Gastrocnemius medialis (tissue), 4 donors: ENCODE data around the gene SIAH3. TPM values are rescaled to one million over a fixed set of nuclear protein-coding genes. Genes with fewer than 3 reads are reported as not detected.
A peak's percentile ranks its signal among the peaks of the same experiment; 100 is the strongest.

Source experiments
- ATAC-seq, 2 donors: fragments of 150-250 bp; one replicate each; pipeline ENCODE4 v1.9.1; 2016
- DNase-seq, 2 donors: peaks; one replicate each; pipeline ENCODE4 v3.0.0-alpha.2; 2019
- H3K27ac ChIP-seq, 4 donors: fragments of 200-600 bp; sonication (generic); 1 replicate in 1 of 4; 2 replicates in 3 of 4; pipeline ENCODE4 v1.5.1; 2016 to 2018; ENCODE audit warnings: mild to moderate bottlenecking in 2 of 4, moderate library complexity in 1 of 4
- H3K27me3 ChIP-seq, 3 donors: fragments of 200-600 bp; sonication (generic) in 2 of 3; 1 replicate in 1 of 3; 2 replicates in 2 of 3; pipeline versions ENCODE4 v1.5.1 to v1.6.0; 2016 to 2019; ENCODE audit warnings: mild to moderate bottlenecking in 1 of 3, moderate library complexity in 1 of 3
- H3K36me3 ChIP-seq, 2 donors: fragments of 200-600 bp; sonication (generic) in 1 of 2; one replicate each; pipeline ENCODE4 v1.5.1; 2017 to 2018
- H3K4me1 ChIP-seq, 2 donors: fragments of 200-600 bp; sonication (generic) in 1 of 2; one replicate each; pipeline ENCODE4 v1.5.1; 2016 to 2017; ENCODE audit warnings: mild to moderate bottlenecking in 2 of 2
- H3K4me3 ChIP-seq, 4 donors: fragments of 200-600 bp; sonication (generic) in 3 of 4; 1 replicate in 1 of 4; 2 replicates in 3 of 4; pipeline ENCODE4 v1.5.1; 2016 to 2019; ENCODE audit warnings: mild to moderate bottlenecking in 2 of 4
- H3K9me3 ChIP-seq, 3 donors: fragments of 200-600 bp; sonication (generic) in 2 of 3; 1 replicate in 1 of 3; 2 replicates in 2 of 3; pipeline ENCODE4 v1.5.1; 2016 to 2019
- CTCF ChIP-seq, 5 experiments: fragments of 450-650 bp in 3 of 5; fragments of 200-600 bp in 2 of 5; sonication (generic) in 2 of 5; IDR thresholded peaks in 4 of 5; conservative IDR thresholded peaks in 1 of 5; 1 replicate in 4 of 5; 2 replicates in 1 of 5; pipeline ENCODE4 v1.5.1; 2016 to 2019; ENCODE audit warnings: antibody characterized with exemption in 5 of 5, mild to moderate bottlenecking in 3 of 5, moderate library complexity in 3 of 5
- POLR2A ChIP-seq, 2 donors: fragments of 450-650 bp; IDR thresholded peaks; one replicate each; pipeline ENCODE4 v1.6.1; 2017; ENCODE audit warnings: antibody characterized with exemption in 2 of 2, mild to moderate bottlenecking in 2 of 2, moderate library complexity in 2 of 2
- in situ Hi-C, 4 donors: fragments of 200-750 bp; cut with MboI; loops; one replicate each; pipeline versions ENCODE4 v1.15.0 to v1.8.0; 2017; ENCODE audit warnings: low sequenced_read_pairs in 4 of 4
- intact Hi-C: fragments of 100-400 bp; cut with DNase I; formaldehyde crosslinking; loops from one replicate; pipeline ENCODE4 v1.15.1; 2023; ENCODE audit warnings: low total_unique reads
- total RNA-seq, 4 donors: library from RNA; depleted of rRNA; stranded (reverse); fragments of >200 nt; gene quantifications; one replicate each; pipeline versions ENCODE4 v1.1.0 to v1.2.3, GENCODE V29; 2016

SIAH3 gene
- total RNA-seq, 4 donors from 2014 or later = not detected

- intact Hi-C loops (no loop called here), in situ Hi-C loops (no loop called here)
- DNase-seq = no peak
- no peak for ATAC-seq
- peaks cover 5 to 6% of the 10 kb centered on the region in 2 donors for H3K4me1 ChIP-seq
- TF ChIP-seq CTCF (IDR thresholded peaks at IDR 0.05 in 4 of 5, conservative IDR thresholded peaks at IDR 0.05 in 1 of 5) (no peak), POLR2A (IDR thresholded peaks at IDR 0.05) (no peak)
- no peak overlapping the region for H3K4me3 ChIP-seq
- no peaks in the 10 kb centered on the region for H3K36me3 ChIP-seq
- H3K9me3 ChIP-seq = no peaks in the 10 kb centered on the region
- no peak overlapping the region for H3K27ac ChIP-seq
- no peaks in the 10 kb centered on the region for H3K27me3 ChIP-seq
Observed at GRCh38 chr13:45837111-45837510, 14.4 kb downstream of the SIAH3 start.

- in situ Hi-C loops (no loop called here), intact Hi-C loops (loop anchor here (2.0 kb wide), 1 partner anchor 44 kb away; no protein-coding TSS in a partner anchor)
- no peak for DNase-seq
- peaks cover 5 to 6% of the 10 kb centered on the region in 2 donors for H3K4me1 ChIP-seq
- H3K27ac ChIP-seq = peak overlapping the region in 3 of 4 donors; percentile 24 to 61 (median 43)
- no peak for ATAC-seq
- no peaks in the 10 kb centered on the region for H3K36me3 ChIP-seq
- H3K27me3 ChIP-seq = no peaks in the 10 kb centered on the region
- H3K9me3 ChIP-seq = no peaks in the 10 kb centered on the region
- TF ChIP-seq CTCF (IDR thresholded peaks at IDR 0.05 in 4 of 5, conservative IDR thresholded peaks at IDR 0.05 in 1 of 5) = no peak
- no peak for TF ChIP-seq POLR2A (IDR thresholded peaks at IDR 0.05)
- H3K4me3 ChIP-seq = no peak overlapping the region
Observed at GRCh38 chr13:45834411-45834994, 17.1 kb downstream of the SIAH3 start.

GRCh38 chr13:45833663-45834375, 17.7 kb downstream of the SIAH3 start:
- peak overlapping the region; percentile 24 to 64 (median 52) for H3K27ac ChIP-seq
- peak; percentile 98 to 99 for ATAC-seq
- in situ Hi-C loops = no loop called here

DNA sequence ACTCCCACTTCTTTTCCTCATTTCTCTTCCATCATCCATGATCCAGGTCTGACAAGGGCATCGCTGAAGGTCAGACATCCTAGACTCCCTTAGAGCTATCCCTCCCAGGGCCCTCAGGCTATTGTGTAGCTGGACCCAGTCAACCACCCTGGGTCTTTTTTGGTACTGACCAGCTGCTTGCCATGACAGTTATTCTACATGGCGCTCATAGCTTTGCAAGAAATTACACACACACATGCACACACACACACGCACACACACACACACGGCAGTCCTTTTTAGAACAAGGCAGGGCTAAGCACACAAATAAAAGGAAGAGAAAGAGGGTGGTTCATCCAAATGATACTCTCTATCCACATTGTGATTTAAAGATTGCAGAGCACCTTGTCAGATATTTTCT, 18.3 kb downstream of the SIAH3 start:
- no peak for ATAC-seq
- H3K27ac ChIP-seq = peak overlapping the region; percentile 1 to 64 (median 52)

More at GRCh38 chr13:45833663-45834375, 17.7 kb downstream of the SIAH3 start:
- Histone ChIP-seq H3K4me3 (no peak overlapping the region), H3K9me3 (no peaks in the 10 kb centered on the region), H3K36me3 (no peaks in the 10 kb centered on the region), H3K27me3 (no peaks in the 10 kb centered on the region), H3K4me1 (peaks cover 5 to 6% of the 10 kb centered on the region in 2 donors)
- intact Hi-C loops = loop anchor here (2.0 kb wide), 1 partner anchor 45 kb away; no protein-coding TSS in a partner anchor
- DNase-seq = peak; percentile 69 to 84
- no peak for TF ChIP-seq CTCF (IDR thresholded peaks at IDR 0.05 in 4 of 5, conservative IDR thresholded peaks at IDR 0.05 in 1 of 5)
- no peak for TF ChIP-seq POLR2A (IDR thresholded peaks at IDR 0.05)

More for the DNA sequence above, 18.3 kb downstream of the SIAH3 start:
- Histone ChIP-seq H3K4me3 (no peak overlapping the region), H3K9me3 (no peaks in the 10 kb centered on the region), H3K27me3 (no peaks in the 10 kb centered on the region), H3K4me1 (peaks cover 5 to 6% of the 10 kb centered on the region in 2 donors), H3K36me3 (no peaks in the 10 kb centered on the region)
- intact Hi-C loops = no loop called here
- no peak for DNase-seq
- in situ Hi-C loops = no loop called here
- TF ChIP-seq CTCF (IDR thresholded peaks at IDR 0.05 in 4 of 5, conservative IDR thresholded peaks at IDR 0.05 in 1 of 5) (no peak), POLR2A (IDR thresholded peaks at IDR 0.05) (no peak)
